HUDEP-2 (cell line): ENCODE data around the gene SIGLEC6.

Source experiments
- DNase-seq, 76 experiments: peaks; one replicate each; lab custom pipeline; 2025; ENCODE audit not compliant: unreplicated experiment in 76 of 76; lab: John Stamatoyannopoulos, UW

SIGLEC6 gene

GRCh38 chr19:51531349-51532315, at the start of gene SIGLEC6:
SIGLEC6 (minus strand) TSS chr19:51531670; CDS start chr19:51531648, 22 bp downstream.
- DNase-seq: peak in 67 of 76 experiments; percentile 9 to 85 (median 70)

- no peak for DNase-seq
Observed at GRCh38 chr19:51576850-51577249, 45.4 kb upstream of the SIGLEC6 start.

- DNase-seq: peak in 38 of 76 experiments; percentile 22 to 85 (median 49)
Observed at GRCh38 chr19:51573331-51573730, 41.9 kb upstream of the SIGLEC6 start.

GRCh38 chr19:51572908-51573307, 41.4 kb upstream of the SIGLEC6 start:
- DNase-seq: no peak

- DNase-seq: peak in 72 of 76 experiments; percentile 35 to 91 (median 78)
Observed at GRCh38 chr19:51572410-51572809, 40.9 kb upstream of the SIGLEC6 start.

GRCh38 chr19:51571599-51571998, 40.1 kb upstream of the SIGLEC6 start:
- peak in 13 of 76 experiments; percentile 18 to 52 (median 32) for DNase-seq

GRCh38 chr19:51570962-51571575, 39.6 kb upstream of the SIGLEC6 start, which contains the start of gene ZNF175:
ZNF175 (plus strand) TSS chr19:51571283; CDS start chr19:51573330, 2,047 bp downstream.
- DNase-seq: peak in 75 of 76 experiments; percentile 72 to 99 (median 96)

- DNase-seq: peak in 5 of 76 experiments; percentile 16 to 44 (median 26)
Observed at GRCh38 chr19:51568456-51568855, 37.0 kb upstream of the SIGLEC6 start.

- DNase-seq: no peak
Observed at GRCh38 chr19:51567583-51567982, 36.1 kb upstream of the SIGLEC6 start.

- DNase-seq: peak in 50 of 76 experiments; percentile 14 to 81 (median 41)
Observed at GRCh38 chr19:51566489-51567100, 35.1 kb upstream of the SIGLEC6 start.

GRCh38 chr19:51565583-51565982, 34.1 kb upstream of the SIGLEC6 start:
- no peak for DNase-seq

- DNase-seq: peak in 1 of 76 experiments; percentile 13
Observed at GRCh38 chr19:51564791-51565190, 33.3 kb upstream of the SIGLEC6 start.

GRCh38 chr19:51560339-51560738, 28.9 kb upstream of the SIGLEC6 start:
- no peak for DNase-seq

GRCh38 chr19:51559240-51559639, 27.8 kb upstream of the SIGLEC6 start:
- DNase-seq: no peak

GRCh38 chr19:51552996-51553725, 21.7 kb upstream of the SIGLEC6 start:
- DNase-seq: peak in 72 of 76 experiments; percentile 23 to 90 (median 72)

- peak in 1 of 76 experiments; percentile 25 for DNase-seq
Observed at GRCh38 chr19:51552608-51552995, 21.1 kb upstream of the SIGLEC6 start.

GRCh38 chr19:51551673-51552432, 20.4 kb upstream of the SIGLEC6 start:
- peak in 2 of 76 experiments; percentile 19 to 23 for DNase-seq

- peak in 30 of 76 experiments; percentile 15 to 67 (median 47) for DNase-seq
Observed at GRCh38 chr19:51550848-51551672, 19.6 kb upstream of the SIGLEC6 start.
